Measurements from ENCODE around the gene KLF7. TPM values are rescaled to one million over a fixed set of nuclear protein-coding genes. Genes with fewer than 3 reads are reported as not detected.

The KLF7 gene
- total RNA-seq, 2 experiments from 2014 or later: not detected

- POLR2A ChIA-PET: no interaction called here
- H3K9me2 ChIP-seq (ENCODE audit: insufficient read depth, low read length): no peaks in the 10 kb centered on the region
- no peaks in the 10 kb centered on the region for H3K9me3 ChIP-seq (ENCODE audit: low read length)
- H3K4me3 ChIP-seq (ENCODE audit: low read depth, low read length, poor library complexity, severe bottlenecking): no peak overlapping the region
- no peak for DNase-seq (ENCODE audit: low spot score)
- no TSS peak for BruUV-seq (replicated peaks)
- no peak overlapping the region for H3K27ac ChIP-seq (ENCODE audit: low read depth, low read length, poor library complexity, severe bottlenecking)
- no peaks in the 10 kb centered on the region for H4K20me1 ChIP-seq (ENCODE audit: insufficient read depth, low read length)
- CTCF ChIA-PET (ENCODE audit: unreplicated experiment): no interaction called here
- no peaks in the 10 kb centered on the region for H3K36me3 ChIP-seq (ENCODE audit: insufficient read depth, low read length)
- no peaks in the 10 kb centered on the region for H3K4me1 ChIP-seq (ENCODE audit: insufficient read depth, low read length, poor library complexity, severe bottlenecking)
- TF ChIP-seq EZH2phosphoT487 (IDR thresholded peaks at IDR 0.05; ENCODE audit: borderline replicate concordance, low read depth, low read length) (no peak), CTCF (conservative IDR thresholded peaks at IDR 0.05; ENCODE audit: low read length) (no peak)
- intact Hi-C loops (cut with micrococcal nuclease; ENCODE audit: unreplicated experiment): no loop called here
- no peak overlapping the region for H3K4me2 ChIP-seq (ENCODE audit: low read length)
- no peak overlapping the region for H2AFZ ChIP-seq (ENCODE audit: low read length)
- no peaks in the 10 kb centered on the region for H3K79me2 ChIP-seq (ENCODE audit: insufficient read depth, low read depth, low read length)
Measured at GRCh38 chr2:207164006-207164831, 1.5 kb downstream of the KLF7 start.

- Histone ChIP-seq H3K4me1 (ENCODE audit: insufficient read depth, low read length, poor library complexity, severe bottlenecking) (no peaks in the 10 kb centered on the region), H3K9me2 (ENCODE audit: insufficient read depth, low read length) (no peaks in the 10 kb centered on the region), H3K36me3 (ENCODE audit: insufficient read depth, low read length) (no peaks in the 10 kb centered on the region), H3K9me3 (ENCODE audit: low read length) (no peaks in the 10 kb centered on the region), H3K4me3 (ENCODE audit: low read depth, low read length, poor library complexity, severe bottlenecking) (no peak overlapping the region), H4K20me1 (ENCODE audit: insufficient read depth, low read length) (no peaks in the 10 kb centered on the region), H3K79me2 (ENCODE audit: insufficient read depth, low read depth, low read length) (no peaks in the 10 kb centered on the region), H3K27ac (ENCODE audit: low read depth, low read length, poor library complexity, severe bottlenecking) (no peak overlapping the region), H3K4me2 (ENCODE audit: low read length) (no peak overlapping the region), H2AFZ (ENCODE audit: low read length) (no peak overlapping the region)
- ChIA-PET POLR2A (no interaction called here), CTCF (ENCODE audit: unreplicated experiment) (no interaction called here)
- TF ChIP-seq EZH2phosphoT487 (IDR thresholded peaks at IDR 0.05; ENCODE audit: borderline replicate concordance, low read depth, low read length) (no peak), CTCF (conservative IDR thresholded peaks at IDR 0.05; ENCODE audit: low read length) (no peak)
- no TSS peak for BruUV-seq (replicated peaks)
- DNase-seq (ENCODE audit: low spot score): no peak
- intact Hi-C loops (cut with micrococcal nuclease; ENCODE audit: unreplicated experiment): no loop called here
Measured at GRCh38 chr2:207163756-207164005, 2.1 kb downstream of the KLF7 start.

GRCh38 chr2:207163053-207163755 lies 2.5 kb downstream of the KLF7 start:
- Histone ChIP-seq H3K4me1 (ENCODE audit: insufficient read depth, low read length, poor library complexity, severe bottlenecking) (no peaks in the 10 kb centered on the region), H3K36me3 (ENCODE audit: insufficient read depth, low read length) (no peaks in the 10 kb centered on the region), H3K4me2 (ENCODE audit: low read length) (no peak overlapping the region), H3K27ac (ENCODE audit: low read depth, low read length, poor library complexity, severe bottlenecking) (no peak overlapping the region), H4K20me1 (ENCODE audit: insufficient read depth, low read length) (no peaks in the 10 kb centered on the region), H3K9me3 (ENCODE audit: low read length) (no peaks in the 10 kb centered on the region), H3K79me2 (ENCODE audit: insufficient read depth, low read depth, low read length) (no peaks in the 10 kb centered on the region), H3K9me2 (ENCODE audit: insufficient read depth, low read length) (no peaks in the 10 kb centered on the region), H2AFZ (ENCODE audit: low read length) (no peak overlapping the region), H3K4me3 (ENCODE audit: low read depth, low read length, poor library complexity, severe bottlenecking) (no peak overlapping the region)
- no peak for DNase-seq (ENCODE audit: low spot score)
- no TSS peak for BruUV-seq (replicated peaks)
- no peak for TF ChIP-seq CTCF (conservative IDR thresholded peaks at IDR 0.05; ENCODE audit: low read length)
- POLR2A ChIA-PET: no interaction called here
- intact Hi-C loops (cut with micrococcal nuclease; ENCODE audit: unreplicated experiment): no loop called here
- CTCF ChIA-PET (ENCODE audit: unreplicated experiment): no interaction called here
